ENCODE measurements around the gene PDE4A. TPM values are rescaled to one million over a fixed set of nuclear protein-coding genes. Genes with fewer than 3 reads are reported as not detected.
"Not testable (repeated sequence)": the region's sequence is repeated elsewhere in the genome, so short reads cannot be mapped to it uniquely, and the experiment has no call there.

Gene PDE4A
- polyA plus RNA-seq, 5 donors: 3.7 to 10.1 (median 8.7) TPM

GRCh38 chr19:10402441-10403038 lies 17.8 kb upstream of the PDE4A start:
- DNase-seq: no peak

GRCh38 chr19:10403137-10404021 lies 17.0 kb upstream of the PDE4A start, which contains the start of gene CDC37:
Gene CDC37, minus strand, starts transcription at chr19:10403542. Its CDS starts 63 bp downstream, at chr19:10403479.
- peak; percentile 96 to 98 for DNase-seq

GRCh38 chr19:10404888-10405820 lies 15.2 kb upstream of the PDE4A start:
- DNase-seq: no peak

GRCh38 chr19:10406191-10406590 lies 14.1 kb upstream of the PDE4A start:
- no peak for DNase-seq

- DNase-seq: no peak
Observed at GRCh38 chr19:10407096-10407495, 13.2 kb upstream of the PDE4A start.

GRCh38 chr19:10408511-10409283 lies 11.6 kb upstream of the PDE4A start:
- DNase-seq: no peak

GRCh38 chr19:10411224-10411623 lies 9.1 kb upstream of the PDE4A start:
- not testable (repeated sequence) for DNase-seq

- no peak for DNase-seq
Observed at GRCh38 chr19:10412257-10412977, 7.9 kb upstream of the PDE4A start.

DNA sequence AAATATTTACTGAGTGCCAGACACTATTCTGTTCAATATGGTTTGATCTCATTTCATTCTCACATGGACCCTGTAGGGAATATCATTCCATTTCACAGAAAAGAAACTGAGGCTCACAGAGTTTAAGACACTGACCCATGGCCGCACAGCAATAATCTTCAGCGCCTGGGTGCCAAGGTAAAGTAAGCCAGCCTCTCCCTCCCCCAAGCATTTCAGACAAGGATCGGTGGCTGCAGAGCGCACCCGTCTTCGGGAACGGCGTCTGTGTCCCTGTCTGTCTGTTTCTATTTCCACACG lies 4.3 kb upstream of the PDE4A start:
- DNase-seq: no peak

GRCh38 chr19:10416380-10417257 lies 3.7 kb upstream of the PDE4A start:
- peak; percentile 63 to 66 for DNase-seq

DNA sequence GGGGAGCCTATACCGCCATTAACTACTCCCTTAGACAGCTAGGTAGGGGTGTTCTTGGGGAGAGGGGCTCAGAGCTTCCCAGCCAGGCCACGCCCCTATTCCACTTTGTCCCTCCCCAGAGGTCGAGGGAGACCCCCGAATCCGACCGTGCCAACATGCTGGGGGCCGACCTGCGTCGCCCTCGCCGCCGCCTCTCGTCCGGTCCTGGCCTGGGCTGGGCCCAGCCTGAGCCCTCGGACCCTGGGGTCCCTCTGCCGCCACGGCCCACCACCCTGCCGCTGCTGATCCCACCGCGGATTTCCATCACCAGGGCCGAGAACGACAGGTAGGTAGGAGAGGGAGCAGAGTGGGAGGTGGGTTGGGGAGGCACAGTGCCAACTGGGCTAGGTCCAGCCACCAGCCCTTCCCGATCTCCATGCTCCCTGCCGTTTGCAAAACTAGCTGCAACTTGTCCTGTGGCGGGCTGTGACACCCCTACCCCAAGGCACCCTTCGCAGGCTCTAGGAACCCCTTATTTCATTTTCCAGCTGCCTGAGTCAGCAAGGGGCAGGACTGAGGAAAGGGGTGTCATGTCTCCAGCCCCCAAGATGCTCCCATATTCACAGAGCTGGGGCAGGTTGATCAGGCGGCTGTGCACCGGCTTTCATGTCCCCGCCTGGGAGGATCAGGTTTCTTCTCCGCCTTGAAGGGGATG lies 2.6 kb upstream of the PDE4A start:
- DNase-seq: no peak

DNA sequence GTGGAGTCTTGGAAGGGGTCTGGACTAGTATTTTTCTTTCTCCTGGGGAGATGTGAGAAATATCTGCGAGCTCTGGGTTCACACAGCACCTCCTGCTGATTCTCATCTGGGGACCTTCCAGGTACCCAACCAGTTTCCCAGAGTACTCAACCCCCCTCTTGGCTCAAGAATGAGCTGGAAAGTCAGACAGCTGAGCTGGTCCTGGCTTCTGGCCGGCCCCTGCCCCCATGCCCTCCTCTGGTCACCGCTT lies 2.2 kb upstream of the PDE4A start:
- no peak for DNase-seq

- DNase-seq: no peak
Observed at GRCh38 chr19:10418485-10419199, 1.7 kb upstream of the PDE4A start.

DNA sequence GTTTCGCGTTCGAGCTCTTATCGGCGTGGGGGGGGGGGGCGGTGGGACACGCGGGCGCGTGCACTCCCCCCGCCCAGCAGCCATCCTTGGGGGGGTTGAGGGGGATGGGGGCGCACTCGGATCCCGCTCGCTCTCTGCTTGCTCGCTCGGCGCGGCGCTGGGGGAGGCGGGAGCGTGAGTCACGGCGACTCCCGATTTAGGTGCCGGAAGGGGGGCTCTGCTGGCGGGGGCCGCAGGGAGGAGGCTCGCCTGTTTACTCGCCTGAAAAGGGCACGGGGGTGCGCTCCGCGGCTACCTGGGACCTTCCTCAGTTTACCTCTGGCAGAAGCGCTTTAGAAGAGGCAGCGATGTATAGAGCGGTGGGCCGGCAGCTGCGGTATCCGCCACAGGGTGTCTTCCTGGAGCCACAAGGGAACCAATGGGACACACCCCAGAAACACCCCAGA lies 1.1 kb upstream of the PDE4A start:
- no peak for DNase-seq

DNA sequence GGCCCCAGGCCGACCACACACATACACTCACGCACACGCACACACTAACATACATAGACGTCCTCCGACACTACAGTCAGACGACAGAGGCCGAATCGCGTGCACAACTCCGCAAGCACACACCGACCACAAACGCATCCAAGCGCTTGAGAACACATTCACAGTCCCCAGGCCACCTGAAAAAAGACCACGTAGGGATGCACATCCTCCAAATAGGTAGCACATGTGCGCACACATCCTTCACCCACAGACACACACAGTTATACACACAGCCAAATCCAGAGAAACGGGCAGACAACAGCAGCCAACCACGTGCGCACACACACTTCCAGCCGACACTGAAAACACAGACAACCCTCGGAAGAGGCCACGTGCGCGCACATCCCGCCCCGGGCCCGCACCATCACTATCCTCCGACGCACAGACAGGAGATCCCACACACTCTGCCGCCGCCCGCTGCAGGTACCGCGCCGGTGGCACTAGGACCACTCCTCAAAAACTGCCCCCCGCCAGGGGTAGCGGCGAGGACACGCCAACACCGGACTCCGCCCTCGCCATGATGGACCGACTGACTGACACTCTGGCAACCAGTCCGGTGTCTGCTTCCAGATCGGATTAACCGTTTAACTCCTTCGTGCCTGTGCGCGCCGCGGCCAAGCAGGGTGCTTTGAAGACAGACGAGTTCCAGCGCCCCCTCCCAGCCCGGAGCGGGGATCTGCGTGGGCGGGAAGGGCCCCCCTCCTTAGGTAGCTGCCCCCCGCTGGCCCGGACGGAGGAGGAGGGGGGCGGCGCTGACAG lies 493 bp upstream of the PDE4A start:
- no peak for DNase-seq

- DNase-seq: no peak
Observed at GRCh38 chr19:10421240-10422045, 1.1 kb downstream of the PDE4A start.

- DNase-seq: no peak
Observed at GRCh38 chr19:10422046-10422461, 1.7 kb downstream of the PDE4A start.

Data from right lung (tissue), 5 donors.